Fibroblast of villous mesenchyme (primary cell): ENCODE measurements around the gene FBXL19. TPM values are rescaled to one million over a fixed set of nuclear protein-coding genes. Genes with fewer than 3 reads are reported as not detected.

Source experiments
- DNase-seq: peaks from one replicate; pipeline ENCODE4 v3.0.0-alpha.2; 2010; ENCODE audit warnings: low read depth
- H3K4me3 ChIP-seq: 2 replicates; pipeline ENCODE4 v1.5.1; 2011; ENCODE audit warnings: low read depth, mild to moderate bottlenecking, low read length
- total RNA-seq: library from RNA; depleted of rRNA; stranded (reverse); fragments of >200 nt; gene quantifications from 2 replicates; pipeline ENCODE4 v1.2.3, GENCODE V29; 2012
- TF ChIP-seq, protein P1 (sequence below): IDR thresholded peaks from 2 replicates; pipeline ENCODE4 v1.5.1; 2012; ENCODE audit warnings: low read depth, mild to moderate bottlenecking, low read length; ENCODE audit not compliant: insufficient read depth

FBXL19 gene
- total RNA-seq, 1 donor, result 26.8 TPM

GRCh38 chr16:30958175-30959079, 35.1 kb downstream of the FBXL19 start:
- TF ChIP-seq, protein P1, sequence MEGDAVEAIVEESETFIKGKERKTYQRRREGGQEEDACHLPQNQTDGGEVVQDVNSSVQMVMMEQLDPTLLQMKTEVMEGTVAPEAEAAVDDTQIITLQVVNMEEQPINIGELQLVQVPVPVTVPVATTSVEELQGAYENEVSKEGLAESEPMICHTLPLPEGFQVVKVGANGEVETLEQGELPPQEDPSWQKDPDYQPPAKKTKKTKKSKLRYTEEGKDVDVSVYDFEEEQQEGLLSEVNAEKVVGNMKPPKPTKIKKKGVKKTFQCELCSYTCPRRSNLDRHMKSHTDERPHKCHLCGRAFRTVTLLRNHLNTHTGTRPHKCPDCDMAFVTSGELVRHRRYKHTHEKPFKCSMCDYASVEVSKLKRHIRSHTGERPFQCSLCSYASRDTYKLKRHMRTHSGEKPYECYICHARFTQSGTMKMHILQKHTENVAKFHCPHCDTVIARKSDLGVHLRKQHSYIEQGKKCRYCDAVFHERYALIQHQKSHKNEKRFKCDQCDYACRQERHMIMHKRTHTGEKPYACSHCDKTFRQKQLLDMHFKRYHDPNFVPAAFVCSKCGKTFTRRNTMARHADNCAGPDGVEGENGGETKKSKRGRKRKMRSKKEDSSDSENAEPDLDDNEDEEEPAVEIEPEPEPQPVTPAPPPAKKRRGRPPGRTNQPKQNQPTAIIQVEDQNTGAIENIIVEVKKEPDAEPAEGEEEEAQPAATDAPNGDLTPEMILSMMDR, result no peak
- peak; percentile 64 for DNase-seq
- H3K4me3 ChIP-seq, result peak overlapping the region; percentile 93

- H3K4me3 ChIP-seq, result no peak overlapping the region
- no peak for DNase-seq
- TF ChIP-seq, protein P1, result no peak
Observed at GRCh38 chr16:30961384-30961783, 38.0 kb downstream of the FBXL19 start.

DNA sequence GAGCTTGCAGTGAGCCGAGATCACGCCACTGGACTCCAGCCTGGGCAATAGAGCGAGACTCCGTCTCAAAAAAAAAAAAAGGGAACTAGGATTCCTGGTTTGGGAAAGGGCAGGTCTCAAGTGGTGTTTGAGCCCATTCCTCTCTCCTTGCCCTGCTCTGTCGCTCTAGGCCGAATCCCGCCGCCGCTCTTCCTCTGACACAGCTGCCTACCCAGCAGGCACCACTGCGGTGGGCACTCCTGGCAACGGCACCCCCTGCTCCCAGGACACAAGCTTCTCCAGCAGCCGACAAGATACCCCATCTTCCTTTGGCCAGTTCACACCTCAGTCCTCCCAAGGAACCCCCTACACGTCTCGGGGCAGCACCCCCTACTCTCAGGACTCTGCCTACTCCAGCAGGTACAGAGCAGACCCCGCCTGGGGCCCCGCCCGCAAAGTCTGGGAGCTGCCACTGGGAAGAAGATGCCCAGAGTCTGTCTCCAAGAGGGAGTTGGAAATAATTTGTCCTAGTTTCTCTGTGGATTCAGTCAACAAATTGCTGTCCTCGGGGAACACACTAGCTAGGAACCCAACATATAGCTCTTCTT, 40.6 kb downstream of the FBXL19 start:
- TF ChIP-seq, protein P1, result no peak
- H3K4me3 ChIP-seq, result no peak overlapping the region
- DNase-seq, result no peak

DNA sequence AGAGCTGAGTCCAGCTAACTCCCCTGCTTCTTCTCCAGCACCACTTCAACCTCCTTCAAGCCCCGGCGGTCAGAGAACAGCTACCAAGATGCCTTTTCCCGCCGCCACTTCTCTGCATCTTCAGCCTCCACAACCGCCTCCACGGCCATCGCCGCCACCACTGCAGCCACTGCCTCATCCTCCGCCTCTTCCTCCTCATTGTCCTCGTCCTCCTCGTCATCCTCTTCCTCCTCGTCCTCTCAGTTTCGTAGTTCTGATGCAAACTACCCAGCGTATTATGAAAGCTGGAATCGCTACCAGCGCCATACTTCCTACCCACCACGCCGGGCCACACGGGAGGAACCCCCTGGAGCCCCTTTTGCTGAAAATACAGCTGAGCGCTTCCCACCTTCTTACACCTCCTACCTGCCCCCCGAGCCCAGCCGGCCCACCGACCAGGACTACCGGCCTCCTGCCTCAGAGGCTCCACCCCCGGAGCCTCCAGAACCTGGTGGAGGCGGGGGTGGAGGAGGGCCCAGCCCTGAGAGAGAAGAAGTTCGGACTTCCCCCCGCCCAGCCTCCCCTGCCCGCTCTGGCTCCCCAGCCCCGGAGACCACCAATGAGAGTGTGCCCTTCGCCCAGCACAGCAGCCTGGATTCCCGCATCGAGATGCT, 41.3 kb downstream of the FBXL19 start:
- DNase-seq, result no peak
- TF ChIP-seq, protein P1, result no peak
- no peak overlapping the region for H3K4me3 ChIP-seq

GRCh38 chr16:30965436-30965835, 42.1 kb downstream of the FBXL19 start:
- H3K4me3 ChIP-seq, result no peak overlapping the region
- TF ChIP-seq, protein P1, result no peak
- no peak for DNase-seq

GRCh38 chr16:30966033-30966619, 42.8 kb downstream of the FBXL19 start:
- TF ChIP-seq, protein P1, result no peak
- H3K4me3 ChIP-seq, result no peak overlapping the region
- DNase-seq, result no peak
